Left renal pelvis (tissue), 4 donors: Measurements from ENCODE around the gene DCHS2. TPM values are rescaled to one million over a fixed set of nuclear protein-coding genes. Genes with fewer than 3 reads are reported as not detected.

Experiments
- DNase-seq, 4 donors: peaks; one replicate each; pipeline ENCODE4 v3.0.0-alpha.2; 2013; ENCODE audit warnings: low read depth in 4 of 4, low spot score in 3 of 4
- polyA plus RNA-seq, 4 donors: library from polyadenylated mRNA; unstranded; fragments of 120-200 nt; gene quantifications; one replicate each; pipeline ENCODE4 v1.2.1, GENCODE V29; 2013; ENCODE audit not compliant: insufficient read length in 4 of 4

DCHS2 gene
- polyA plus RNA-seq, 4 donors = 6.3 to 26.0 (median 8.1) TPM

- no peak for DNase-seq
Observed at GRCh38 chr4:154455111-154455510, 36.5 kb downstream of the DCHS2 start.

GRCh38 chr4:154454710-154455109 lies 36.9 kb downstream of the DCHS2 start:
- DNase-seq = no peak

GRCh38 chr4:154452798-154453346 lies 38.7 kb downstream of the DCHS2 start:
- DNase-seq = no peak

GRCh38 chr4:154450966-154451365 lies 40.6 kb downstream of the DCHS2 start:
- no peak for DNase-seq

- no peak for DNase-seq
Observed at GRCh38 chr4:154444958-154445357, 46.6 kb downstream of the DCHS2 start.

- DNase-seq = no peak
Observed at GRCh38 chr4:154441982-154442381, 49.6 kb downstream of the DCHS2 start.

GRCh38 chr4:154441124-154441523 lies 50.5 kb downstream of the DCHS2 start:
- no peak for DNase-seq

GRCh38 chr4:154439224-154439623 lies 52.4 kb downstream of the DCHS2 start:
- no peak for DNase-seq

- DNase-seq = no peak
Observed at GRCh38 chr4:154435895-154436294, 55.7 kb downstream of the DCHS2 start.

- DNase-seq = no peak
Observed at GRCh38 chr4:154433543-154433942, 58.1 kb downstream of the DCHS2 start.

- no peak for DNase-seq
Observed at GRCh38 chr4:154429176-154429575, 62.4 kb downstream of the DCHS2 start.

GRCh38 chr4:154427149-154427548 lies 64.5 kb downstream of the DCHS2 start:
- no peak for DNase-seq

GRCh38 chr4:154425514-154425913 lies 66.1 kb downstream of the DCHS2 start:
- DNase-seq = no peak

- DNase-seq = no peak
Observed at GRCh38 chr4:154424810-154425484, 66.7 kb downstream of the DCHS2 start.

GRCh38 chr4:154422152-154422551 lies 69.4 kb downstream of the DCHS2 start:
- DNase-seq = no peak

GRCh38 chr4:154421618-154422017 lies 70.0 kb downstream of the DCHS2 start:
- no peak for DNase-seq

GRCh38 chr4:154417373-154417673 lies 74.3 kb downstream of the DCHS2 start:
- no peak for DNase-seq

- DNase-seq = no peak
Observed at GRCh38 chr4:154416190-154416547, 75.4 kb downstream of the DCHS2 start.

- no peak for DNase-seq
Observed at GRCh38 chr4:154415313-154415712, 76.3 kb downstream of the DCHS2 start.

- no peak for DNase-seq
Observed at GRCh38 chr4:154414796-154415195, 76.8 kb downstream of the DCHS2 start.

GRCh38 chr4:154414371-154414770 lies 77.2 kb downstream of the DCHS2 start:
- DNase-seq = no peak

GRCh38 chr4:154407443-154407842 lies 84.2 kb downstream of the DCHS2 start:
- DNase-seq = no peak
